ENCODE measurements around the gene PTPRM.

Gene PTPRM

GRCh38 chr18:8307960-8308359, 740.8 kb downstream of the PTPRM start:
- H3K4me3 Mint-ChIP-seq = no peak overlapping the region
- H3K4me1 Mint-ChIP-seq (ENCODE audit: low read depth) = no peaks in the 10 kb centered on the region
- H3K36me3 Mint-ChIP-seq (ENCODE audit: low read depth) = no peaks in the 10 kb centered on the region
- no peaks in the 10 kb centered on the region for H3K9me3 Mint-ChIP-seq
- no peaks in the 10 kb centered on the region for H3K27me3 Mint-ChIP-seq
- intact Hi-C loops (cut with micrococcal nuclease) = no loop called here
- no peak overlapping the region for H3K27ac Mint-ChIP-seq

GRCh38 chr18:8313043-8313442, 745.9 kb downstream of the PTPRM start:
- H3K4me1 Mint-ChIP-seq (ENCODE audit: low read depth) = no peaks in the 10 kb centered on the region

GRCh38 chr18:8314124-8314523, 747.0 kb downstream of the PTPRM start:
- H3K4me1 Mint-ChIP-seq (ENCODE audit: low read depth) = no peaks in the 10 kb centered on the region
- no peaks in the 10 kb centered on the region for H3K9me3 Mint-ChIP-seq
- H3K27ac Mint-ChIP-seq = no peak overlapping the region
- H3K27me3 Mint-ChIP-seq = no peaks in the 10 kb centered on the region
- H3K4me3 Mint-ChIP-seq = no peak overlapping the region
- intact Hi-C loops (cut with micrococcal nuclease) = no loop called here
- H3K36me3 Mint-ChIP-seq (ENCODE audit: low read depth) = no peaks in the 10 kb centered on the region

More at GRCh38 chr18:8313043-8313442, 745.9 kb downstream of the PTPRM start:
- Mint-ChIP-seq H3K4me3 (no peak overlapping the region), H3K27me3 (no peaks in the 10 kb centered on the region), H3K27ac (no peak overlapping the region), H3K36me3 (ENCODE audit: low read depth) (no peaks in the 10 kb centered on the region), H3K9me3 (no peaks in the 10 kb centered on the region)
- intact Hi-C loops (cut with micrococcal nuclease) = no loop called here

- no peaks in the 10 kb centered on the region for H3K9me3 Mint-ChIP-seq
- H3K27me3 Mint-ChIP-seq = no peaks in the 10 kb centered on the region
These were observed 752.8 kb downstream of the PTPRM start for GRCh38 chr18:8319798-8320489.

GRCh38 chr18:8322486-8322885, 755.4 kb downstream of the PTPRM start:
- intact Hi-C loops (cut with micrococcal nuclease) = no loop called here
- Mint-ChIP-seq H3K27ac (no peak overlapping the region), H3K4me1 (ENCODE audit: low read depth) (no peaks in the 10 kb centered on the region), H3K9me3 (no peaks in the 10 kb centered on the region), H3K36me3 (ENCODE audit: low read depth) (no peaks in the 10 kb centered on the region), H3K27me3 (no peaks in the 10 kb centered on the region), H3K4me3 (no peak overlapping the region)

More at GRCh38 chr18:8319798-8320489, 752.8 kb downstream of the PTPRM start:
- Mint-ChIP-seq H3K4me1 (ENCODE audit: low read depth) (no peaks in the 10 kb centered on the region), H3K36me3 (ENCODE audit: low read depth) (no peaks in the 10 kb centered on the region), H3K4me3 (no peak overlapping the region), H3K27ac (no peak overlapping the region)
- intact Hi-C loops (cut with micrococcal nuclease) = no loop called here

- Mint-ChIP-seq H3K27ac (no peak overlapping the region), H3K36me3 (ENCODE audit: low read depth) (no peaks in the 10 kb centered on the region), H3K9me3 (no peaks in the 10 kb centered on the region), H3K4me3 (no peak overlapping the region), H3K4me1 (ENCODE audit: low read depth) (no peaks in the 10 kb centered on the region), H3K27me3 (no peaks in the 10 kb centered on the region)
- intact Hi-C loops (cut with micrococcal nuclease) = no loop called here
These were observed 757.4 kb downstream of the PTPRM start for GRCh38 chr18:8324343-8325065.

- no peaks in the 10 kb centered on the region for H3K9me3 Mint-ChIP-seq
- H3K27ac Mint-ChIP-seq = no peak overlapping the region
- H3K4me1 Mint-ChIP-seq (ENCODE audit: low read depth) = no peaks in the 10 kb centered on the region
- no peaks in the 10 kb centered on the region for H3K36me3 Mint-ChIP-seq (ENCODE audit: low read depth)
- intact Hi-C loops (cut with micrococcal nuclease) = no loop called here
- H3K4me3 Mint-ChIP-seq = no peak overlapping the region
- H3K27me3 Mint-ChIP-seq = no peaks in the 10 kb centered on the region
These were observed 759.8 kb downstream of the PTPRM start for GRCh38 chr18:8326763-8327394.

GRCh38 chr18:8328126-8328525, 761.0 kb downstream of the PTPRM start:
- Mint-ChIP-seq H3K4me3 (no peak overlapping the region), H3K27ac (no peak overlapping the region), H3K36me3 (ENCODE audit: low read depth) (no peaks in the 10 kb centered on the region), H3K27me3 (no peaks in the 10 kb centered on the region), H3K9me3 (no peaks in the 10 kb centered on the region), H3K4me1 (ENCODE audit: low read depth) (no peaks in the 10 kb centered on the region)
- intact Hi-C loops (cut with micrococcal nuclease) = no loop called here

- Mint-ChIP-seq H3K9me3 (no peaks in the 10 kb centered on the region), H3K4me1 (ENCODE audit: low read depth) (no peaks in the 10 kb centered on the region), H3K27ac (no peak overlapping the region), H3K4me3 (no peak overlapping the region), H3K27me3 (no peaks in the 10 kb centered on the region), H3K36me3 (ENCODE audit: low read depth) (no peaks in the 10 kb centered on the region)
- intact Hi-C loops (cut with micrococcal nuclease) = no loop called here
These were observed 762.2 kb downstream of the PTPRM start for GRCh38 chr18:8329186-8329771.

- no peak overlapping the region for H3K4me3 Mint-ChIP-seq
- H3K27me3 Mint-ChIP-seq = no peaks in the 10 kb centered on the region
- no peaks in the 10 kb centered on the region for H3K9me3 Mint-ChIP-seq
- no peaks in the 10 kb centered on the region for H3K4me1 Mint-ChIP-seq (ENCODE audit: low read depth)
- H3K27ac Mint-ChIP-seq = no peak overlapping the region
- intact Hi-C loops (cut with micrococcal nuclease) = no loop called here
- H3K36me3 Mint-ChIP-seq (ENCODE audit: low read depth) = no peaks in the 10 kb centered on the region
These were observed 763.5 kb downstream of the PTPRM start for GRCh38 chr18:8330575-8330974.

GRCh38 chr18:8332286-8332685, 765.2 kb downstream of the PTPRM start:
- Mint-ChIP-seq H3K27me3 (no peaks in the 10 kb centered on the region), H3K36me3 (ENCODE audit: low read depth) (no peaks in the 10 kb centered on the region), H3K4me3 (no peak overlapping the region), H3K4me1 (ENCODE audit: low read depth) (no peaks in the 10 kb centered on the region), H3K27ac (no peak overlapping the region), H3K9me3 (no peaks in the 10 kb centered on the region)
- intact Hi-C loops (cut with micrococcal nuclease) = no loop called here

GRCh38 chr18:8333961-8334360, 766.8 kb downstream of the PTPRM start:
- Mint-ChIP-seq H3K27ac (no peak overlapping the region), H3K4me1 (ENCODE audit: low read depth) (no peaks in the 10 kb centered on the region), H3K9me3 (no peaks in the 10 kb centered on the region), H3K4me3 (no peak overlapping the region), H3K27me3 (no peaks in the 10 kb centered on the region), H3K36me3 (ENCODE audit: low read depth) (no peaks in the 10 kb centered on the region)
- intact Hi-C loops (cut with micrococcal nuclease) = no loop called here

GRCh38 chr18:8337211-8337610, 770.1 kb downstream of the PTPRM start:
- H3K36me3 Mint-ChIP-seq (ENCODE audit: low read depth) = no peaks in the 10 kb centered on the region
- H3K9me3 Mint-ChIP-seq = no peaks in the 10 kb centered on the region
- intact Hi-C loops (cut with micrococcal nuclease) = no loop called here
- H3K4me1 Mint-ChIP-seq (ENCODE audit: low read depth) = no peaks in the 10 kb centered on the region
- no peak overlapping the region for H3K4me3 Mint-ChIP-seq
- H3K27ac Mint-ChIP-seq = no peak overlapping the region
- H3K27me3 Mint-ChIP-seq = no peaks in the 10 kb centered on the region

- H3K36me3 Mint-ChIP-seq (ENCODE audit: low read depth) = no peaks in the 10 kb centered on the region
- no peaks in the 10 kb centered on the region for H3K4me1 Mint-ChIP-seq (ENCODE audit: low read depth)
- H3K4me3 Mint-ChIP-seq = no peak overlapping the region
- no peaks in the 10 kb centered on the region for H3K27me3 Mint-ChIP-seq
- intact Hi-C loops (cut with micrococcal nuclease) = no loop called here
- no peak overlapping the region for H3K27ac Mint-ChIP-seq
- no peaks in the 10 kb centered on the region for H3K9me3 Mint-ChIP-seq
These were observed 772.1 kb downstream of the PTPRM start for GRCh38 chr18:8339210-8339609.
